ENCODE data around the gene MB21D2. TPM values are rescaled to one million over a fixed set of nuclear protein-coding genes. Genes with fewer than 3 reads are reported as not detected.

Gene MB21D2
- total RNA-seq, 1 donor from 2014 or later, result 1.7 TPM

DNA sequence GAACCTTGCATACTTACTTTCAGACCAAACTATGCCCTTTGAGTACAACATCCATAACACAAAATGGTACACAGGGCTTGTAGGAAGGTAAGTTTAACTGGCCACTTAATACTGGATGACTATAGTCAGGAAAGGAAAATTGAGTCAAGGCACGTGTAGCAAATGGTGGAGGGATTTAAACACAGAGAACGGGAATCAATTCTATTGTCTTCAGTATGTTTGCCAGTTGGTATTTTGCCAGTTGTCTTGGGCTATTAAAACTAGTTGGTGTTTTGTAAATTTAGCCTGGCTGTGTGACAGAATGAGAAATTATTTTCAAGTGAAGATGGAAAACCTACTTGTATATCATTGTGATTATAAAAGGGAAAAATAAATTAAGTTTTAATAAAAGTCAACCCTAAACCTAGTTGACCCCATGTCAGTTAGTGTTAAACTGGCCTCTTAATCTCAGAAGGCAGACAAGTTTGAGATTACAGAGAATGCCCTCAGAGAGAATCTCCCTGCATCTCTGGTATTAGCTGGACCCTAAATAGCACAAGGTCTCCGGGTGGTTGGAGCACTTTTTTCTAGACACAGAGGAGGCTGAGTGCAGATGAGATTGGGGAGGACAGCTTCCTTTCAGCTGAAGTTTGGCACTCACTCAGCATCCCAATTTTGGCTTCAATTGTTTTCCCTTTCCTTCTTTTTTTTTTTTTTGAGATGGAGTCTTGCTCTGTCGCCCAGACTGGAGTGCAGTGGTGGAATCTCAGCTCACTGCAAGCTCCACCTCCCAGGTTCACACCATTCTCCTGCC lies 91.2 kb downstream of the MB21D2 start:
- intact Hi-C loops (cut with DNase I), result no loop called here
- DNase-seq, result no peak
- no peak for ATAC-seq (ENCODE audit: poor library complexity)

DNA sequence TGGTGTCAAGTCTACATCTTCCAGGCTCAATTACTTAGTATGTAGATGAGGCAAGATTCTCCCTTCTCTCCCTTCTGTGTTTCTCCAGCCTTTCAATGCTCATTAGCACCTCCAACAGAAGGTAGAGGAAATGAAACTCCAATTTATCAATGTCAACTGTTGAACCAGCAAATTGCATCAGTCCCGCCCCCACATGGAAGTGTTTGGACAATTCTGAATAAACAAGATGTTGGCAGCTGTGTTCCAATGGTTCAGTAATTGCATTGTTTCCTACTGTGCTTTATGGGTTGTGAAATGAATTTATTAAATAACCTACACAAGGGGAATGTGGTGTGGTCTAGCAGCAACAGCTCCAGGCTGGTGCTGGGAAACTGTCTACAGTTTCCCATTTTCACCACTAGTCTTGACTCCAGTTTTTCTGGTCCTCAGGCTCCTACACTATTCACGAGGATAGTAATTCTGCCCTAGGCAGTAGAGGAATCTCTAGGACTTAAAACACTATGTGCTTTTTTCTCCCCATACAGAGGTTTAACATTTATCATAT lies 91.9 kb downstream of the MB21D2 start:
- ATAC-seq (ENCODE audit: poor library complexity) (peak; percentile 19), DNase-seq (no peak)
- intact Hi-C loops (cut with DNase I), result no loop called here

DNA sequence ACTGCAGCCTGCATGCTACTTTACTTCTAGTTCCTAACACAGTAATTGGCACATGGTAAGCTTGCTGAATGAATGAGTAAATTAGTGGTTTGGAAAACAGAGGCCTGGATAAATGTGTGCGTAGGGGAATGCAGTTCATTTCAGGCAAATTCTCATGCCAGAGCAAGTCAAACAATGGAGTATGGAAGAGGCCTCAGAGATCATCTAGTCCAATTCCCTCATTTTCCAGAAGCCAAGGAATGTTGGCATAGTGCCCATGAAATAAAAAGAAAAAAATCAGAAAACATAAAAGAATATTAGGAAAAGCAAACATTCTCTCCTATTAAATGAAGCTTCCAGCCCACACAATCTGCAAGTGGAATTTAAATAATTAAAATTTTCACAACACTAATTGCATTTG lies 92.4 kb downstream of the MB21D2 start:
- DNase-seq, result no peak
- intact Hi-C loops (cut with DNase I), result no loop called here
- peak; percentile 60 for ATAC-seq (ENCODE audit: poor library complexity)

DNA sequence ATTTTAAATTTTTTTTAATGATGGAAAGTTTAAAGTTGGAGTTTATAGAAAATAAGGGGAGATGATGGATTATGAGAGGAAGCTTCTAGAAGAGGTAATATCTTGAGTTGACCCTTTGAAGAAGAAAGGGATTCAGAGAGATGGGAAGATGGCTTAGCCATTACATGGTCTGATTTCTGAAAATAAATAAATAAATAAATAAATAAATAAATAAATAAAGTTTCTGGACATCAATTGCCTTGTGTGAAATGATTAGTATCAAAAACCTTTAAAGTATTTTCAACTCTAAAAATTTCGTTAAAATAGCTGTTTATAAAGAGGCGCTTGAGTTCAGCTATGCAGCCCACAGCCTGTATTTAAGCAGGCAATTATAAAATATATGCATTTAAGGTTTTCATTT lies 93.3 kb downstream of the MB21D2 start:
- no peak for DNase-seq
- no peak for ATAC-seq (ENCODE audit: poor library complexity)
- intact Hi-C loops (cut with DNase I), result no loop called here

DNA sequence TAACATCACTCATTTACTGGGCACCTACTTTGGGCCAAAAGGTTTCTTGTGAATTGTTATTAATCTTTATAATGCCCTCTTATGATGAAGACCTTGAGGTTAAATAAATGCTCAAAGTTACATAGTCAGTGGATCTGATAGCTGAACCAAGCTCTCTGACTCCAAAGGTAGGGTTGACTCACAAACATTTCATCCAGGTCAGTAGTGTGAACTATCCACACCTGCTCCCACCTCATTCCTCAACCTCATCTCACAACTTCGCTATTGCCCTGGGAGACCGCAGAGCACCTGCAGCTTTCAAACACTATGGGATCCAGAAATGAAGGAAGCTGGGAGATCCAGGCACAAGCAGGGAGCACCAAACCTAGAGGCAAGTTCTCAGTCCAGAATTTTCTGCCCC lies 96.5 kb downstream of the MB21D2 start:
- no peak for ATAC-seq (ENCODE audit: poor library complexity)
- intact Hi-C loops (cut with DNase I), result no loop called here
- DNase-seq, result no peak

DNA sequence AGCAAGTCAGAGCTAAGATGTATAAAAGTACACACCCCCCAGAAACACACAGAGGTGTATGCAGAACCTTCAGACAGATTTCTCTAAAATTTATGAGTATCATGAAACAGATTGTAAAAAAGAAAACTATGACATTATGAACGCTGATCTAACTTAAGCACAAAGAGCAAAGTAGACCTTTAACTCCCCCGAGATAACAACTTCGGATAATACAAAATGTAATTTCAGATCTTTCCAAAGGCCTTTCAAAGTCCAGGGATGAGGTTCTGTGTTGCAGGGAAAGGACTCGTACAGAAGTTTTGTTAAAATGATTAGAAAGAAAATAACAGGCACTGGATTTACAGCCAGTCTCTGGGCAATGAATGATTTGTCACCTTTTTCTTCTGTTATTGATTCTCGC lies 97.5 kb downstream of the MB21D2 start:
- intact Hi-C loops (cut with DNase I), result no loop called here
- ATAC-seq (ENCODE audit: poor library complexity), result no peak
- no peak for DNase-seq

DNA sequence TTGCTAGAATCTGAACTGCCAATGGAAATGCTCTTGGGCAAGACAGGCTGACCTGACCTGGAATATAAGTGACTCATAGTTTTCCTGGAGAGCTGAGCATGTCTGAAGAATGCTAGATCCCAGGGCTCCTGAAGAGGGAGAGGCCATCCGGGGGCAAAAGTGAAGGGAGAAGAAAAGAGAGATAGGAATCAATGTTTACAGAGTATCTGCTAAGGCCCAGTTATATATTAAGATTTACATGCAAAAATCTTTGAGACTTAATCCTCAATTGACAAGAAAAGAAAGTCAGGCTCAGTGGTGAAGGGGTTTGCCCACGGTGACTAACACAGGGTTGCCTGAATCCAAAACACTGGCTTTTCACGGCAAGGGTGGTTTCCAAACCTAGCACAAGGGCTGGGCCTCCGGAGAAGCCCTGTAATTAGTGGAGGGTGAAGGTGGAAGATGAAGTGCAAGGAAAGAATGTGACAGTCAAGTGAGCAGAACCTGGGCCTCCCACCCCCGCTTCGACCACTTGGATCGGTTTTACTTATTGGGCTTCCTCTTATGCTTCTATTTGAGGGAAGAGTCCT lies 98.6 kb downstream of the MB21D2 start:
- DNase-seq (no peak), ATAC-seq (ENCODE audit: poor library complexity) (peak; percentile 54)
- intact Hi-C loops (cut with DNase I), result loop anchor here (10.0 kb wide), 1 partner anchor 96 kb away; the partner anchor contains the start of gene MB21D2

DNA sequence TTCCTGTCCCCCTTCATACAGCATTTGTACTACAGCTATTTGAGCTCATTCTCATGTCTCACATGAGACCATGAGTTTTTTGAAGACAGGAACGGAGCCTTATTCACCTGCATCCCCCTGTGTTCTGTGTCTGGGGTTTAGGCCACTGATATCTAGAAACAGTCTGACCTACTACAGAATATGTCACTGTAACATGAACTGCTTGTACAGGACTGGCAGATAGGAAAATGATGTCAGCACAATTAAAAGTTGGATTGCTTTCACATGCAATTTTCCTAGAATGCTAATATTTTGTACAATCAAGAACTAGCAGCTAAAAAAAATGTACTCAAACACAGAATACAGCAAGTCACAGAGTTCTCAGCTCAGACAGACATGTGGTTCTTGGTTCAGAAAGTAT lies 99.5 kb downstream of the MB21D2 start:
- no peak for DNase-seq
- intact Hi-C loops (cut with DNase I), result loop anchor here (10.0 kb wide), 1 partner anchor 97 kb away; the partner anchor contains the start of gene MB21D2
- ATAC-seq (ENCODE audit: poor library complexity), result no peak

DNA sequence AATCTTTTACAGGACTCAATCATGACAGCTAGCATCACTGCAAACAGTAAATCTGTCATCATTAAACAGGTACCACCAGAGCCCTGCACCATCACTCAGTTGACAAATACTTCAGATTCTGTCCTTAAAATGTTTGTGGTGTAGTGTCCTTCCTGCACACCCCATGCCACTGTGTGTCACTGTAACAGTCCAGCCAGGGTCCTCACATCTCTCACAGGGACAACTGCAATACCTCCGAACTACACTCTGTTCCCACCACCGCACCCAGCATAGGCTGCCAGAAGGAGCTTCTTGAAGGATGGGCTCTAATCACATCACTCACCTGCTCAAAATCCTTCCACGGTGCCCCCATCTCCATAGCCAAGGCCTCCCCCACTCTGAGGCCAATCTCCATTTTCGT lies 100.2 kb downstream of the MB21D2 start:
- ATAC-seq (ENCODE audit: poor library complexity) (no peak), DNase-seq (no peak)
- intact Hi-C loops (cut with DNase I), result loop anchor here (2.0 to 10.0 kb wide), 2 partner anchors 97 to 223 kb away; partner anchors contain the start of gene MB21D2

DNA sequence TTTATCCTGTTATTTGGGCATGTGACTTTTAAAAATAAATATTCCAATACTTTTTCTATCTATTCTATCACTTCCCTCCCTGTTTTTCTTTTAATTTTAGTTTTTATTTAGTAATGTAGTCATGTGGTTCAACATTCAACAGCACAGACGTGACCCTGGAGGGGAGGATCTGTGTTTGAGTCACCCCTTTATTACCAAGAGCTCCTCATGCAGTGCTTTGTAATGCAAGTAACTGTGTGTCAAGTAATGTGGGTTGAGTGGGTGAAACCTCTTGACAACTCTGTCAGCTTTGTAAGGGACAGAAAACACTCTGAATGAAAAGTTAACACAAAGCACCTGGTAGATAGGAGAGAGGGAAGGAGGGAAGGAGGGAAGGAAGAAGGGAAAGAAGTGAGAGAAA lies 100.6 kb downstream of the MB21D2 start:
- ATAC-seq (ENCODE audit: poor library complexity) (no peak), DNase-seq (no peak)
- intact Hi-C loops (cut with DNase I), result loop anchor here (2.0 to 10.0 kb wide), 2 partner anchors 98 to 224 kb away; partner anchors contain the start of gene MB21D2

DNA sequence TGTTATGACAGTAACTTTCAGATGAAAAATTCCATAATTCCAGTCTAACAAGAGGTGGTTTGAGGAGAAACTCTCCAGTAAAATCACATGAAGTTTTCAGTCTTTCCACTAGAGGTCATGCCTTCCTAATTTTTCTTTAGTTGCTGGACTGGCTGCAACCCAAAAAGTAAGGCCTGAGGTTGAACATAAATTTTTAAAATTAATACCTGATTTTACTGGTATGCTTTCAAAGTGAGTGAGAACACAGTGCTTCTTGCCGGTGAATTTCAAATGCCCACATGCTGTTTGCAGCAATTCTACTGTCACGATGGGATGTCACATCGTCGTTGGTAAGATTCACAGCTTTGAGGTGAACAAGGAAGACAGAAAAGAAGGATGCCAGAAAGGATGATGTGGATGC lies 101.3 kb downstream of the MB21D2 start:
- no peak for DNase-seq
- peak; percentile 49 for ATAC-seq (ENCODE audit: poor library complexity)
- intact Hi-C loops (cut with DNase I), result loop anchor here (2.0 to 10.0 kb wide), 2 partner anchors 98 to 224 kb away; partner anchors contain the start of gene MB21D2

DNA sequence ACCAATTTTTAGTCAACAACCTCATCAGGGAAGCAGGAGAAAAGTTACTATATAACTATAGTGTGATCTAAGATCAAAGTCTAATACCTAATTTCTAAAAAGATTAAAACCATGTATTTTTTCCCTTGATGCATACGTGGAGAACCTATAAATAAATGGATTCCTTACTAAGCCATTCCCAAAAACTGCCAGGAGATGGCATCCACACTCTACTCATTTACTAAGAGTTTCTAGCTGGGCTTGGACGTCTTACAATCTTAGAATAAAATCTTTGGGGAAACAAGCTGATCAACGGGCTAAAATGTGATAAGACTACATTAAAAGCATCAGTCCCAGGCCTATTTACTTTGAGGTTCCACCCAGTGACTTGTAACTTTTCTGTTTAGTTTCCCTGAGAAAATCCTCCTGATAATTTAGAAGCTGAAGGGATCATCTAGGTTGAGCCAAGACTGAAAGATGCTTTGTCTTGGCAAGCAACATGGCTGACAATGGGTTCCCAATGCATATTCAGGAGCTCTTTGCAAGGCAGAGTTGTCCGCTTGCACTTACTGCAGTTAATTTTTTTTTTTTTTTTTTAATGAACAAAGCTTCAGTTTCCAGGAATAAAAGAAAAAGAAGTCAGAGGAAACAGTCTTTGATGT lies 104.8 kb downstream of the MB21D2 start:
- ATAC-seq (ENCODE audit: poor library complexity) (peak; percentile 73), DNase-seq (no peak)
- intact Hi-C loops (cut with DNase I), result loop anchor here (5.0 to 10.0 kb wide), 2 partner anchors 102 to 759 kb away; partner anchors contain the start of gene MB21D2

DNA sequence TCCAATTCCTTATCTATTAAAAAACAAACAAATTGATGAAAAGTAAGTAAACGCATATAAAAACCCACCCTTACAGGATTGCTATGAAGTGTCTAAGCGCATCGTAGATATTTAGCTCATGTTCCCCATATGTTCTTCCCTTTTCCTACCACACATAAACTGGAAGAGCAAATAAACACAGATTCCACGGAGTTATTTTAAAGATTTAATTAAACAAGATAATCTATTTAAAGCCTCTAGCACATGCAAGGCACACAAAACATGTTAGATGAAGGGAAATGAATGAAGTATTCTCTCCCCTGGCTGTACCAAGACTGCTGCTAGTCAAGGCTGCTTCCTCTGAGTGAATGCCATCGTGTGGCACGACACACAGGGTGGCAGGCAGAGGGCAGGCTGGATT lies 111.9 kb downstream of the MB21D2 start:
- intact Hi-C loops (cut with DNase I), result no loop called here
- no peak for ATAC-seq (ENCODE audit: poor library complexity)
- no peak for DNase-seq

DNA sequence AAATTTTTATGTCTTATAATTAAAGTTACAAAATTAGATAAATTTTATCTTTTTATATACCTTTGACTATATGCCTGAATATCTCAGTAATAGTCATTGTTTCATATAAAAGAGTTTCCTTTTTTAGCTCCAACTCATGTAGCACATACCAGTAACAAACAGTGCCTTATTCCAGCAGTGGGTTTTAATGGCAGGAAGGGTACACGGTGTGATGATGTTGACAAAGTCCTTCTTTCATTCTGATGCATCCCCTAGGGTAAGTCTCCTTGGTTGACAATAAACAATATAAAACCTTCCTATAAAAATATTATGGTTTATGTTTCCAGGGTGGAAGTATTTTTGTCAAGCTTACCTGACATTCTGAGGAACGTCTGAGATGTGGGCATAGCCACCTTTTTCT lies 113.2 kb downstream of the MB21D2 start:
- intact Hi-C loops (cut with DNase I), result loop anchor here (5.0 kb wide), 1 partner anchor 337 kb away; no protein-coding TSS in a partner anchor
- DNase-seq (no peak), ATAC-seq (ENCODE audit: poor library complexity) (no peak)

DNA sequence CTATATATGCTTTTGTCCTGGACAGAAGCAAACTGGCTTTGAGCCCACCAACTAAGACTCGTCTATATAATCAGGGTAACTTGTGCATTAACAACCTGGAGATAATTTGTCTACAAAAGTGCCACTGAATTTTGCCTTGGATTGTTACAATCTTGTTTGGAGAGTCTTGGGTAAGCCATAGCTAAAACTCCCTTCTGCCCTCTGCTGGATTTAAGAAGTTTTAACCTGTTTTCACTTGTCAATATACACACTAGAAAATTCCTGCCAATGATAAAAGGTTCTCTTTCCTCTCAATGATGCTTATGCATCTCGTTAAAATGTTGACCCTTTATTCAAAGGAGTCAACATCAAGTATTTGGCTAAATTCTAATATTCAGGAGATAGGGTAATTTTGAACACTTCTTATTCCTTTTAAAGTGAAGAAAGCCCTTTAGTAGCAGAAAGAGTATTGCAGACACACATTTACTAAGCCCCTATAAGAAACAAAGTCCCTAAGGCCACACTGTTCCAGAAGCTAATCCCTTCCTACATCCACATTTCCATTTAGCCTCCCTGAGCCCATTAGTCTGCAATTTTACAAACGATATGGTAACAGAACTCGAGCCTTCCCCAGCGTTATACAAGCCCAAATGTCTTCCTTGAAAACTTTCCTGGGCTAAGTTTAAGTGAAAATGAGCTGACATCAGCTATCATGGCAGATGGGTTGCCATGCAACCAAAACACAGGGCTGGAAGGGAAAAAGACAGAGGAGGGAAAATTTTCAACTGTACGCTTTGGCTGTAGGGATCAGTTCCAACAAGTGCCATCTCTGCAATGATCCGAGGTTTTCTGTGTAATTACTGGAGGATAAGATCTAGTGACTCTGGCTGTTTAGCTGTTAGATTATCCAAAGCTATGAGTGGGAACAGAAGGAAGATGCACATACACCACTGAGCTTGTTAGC lies 114.4 kb downstream of the MB21D2 start:
- intact Hi-C loops (cut with DNase I), result loop anchor here (2.0 to 5.0 kb wide), 2 partner anchors 236 to 336 kb away; no protein-coding TSS in a partner anchor
- ATAC-seq (ENCODE audit: poor library complexity), result peak; percentile 78

DNA sequence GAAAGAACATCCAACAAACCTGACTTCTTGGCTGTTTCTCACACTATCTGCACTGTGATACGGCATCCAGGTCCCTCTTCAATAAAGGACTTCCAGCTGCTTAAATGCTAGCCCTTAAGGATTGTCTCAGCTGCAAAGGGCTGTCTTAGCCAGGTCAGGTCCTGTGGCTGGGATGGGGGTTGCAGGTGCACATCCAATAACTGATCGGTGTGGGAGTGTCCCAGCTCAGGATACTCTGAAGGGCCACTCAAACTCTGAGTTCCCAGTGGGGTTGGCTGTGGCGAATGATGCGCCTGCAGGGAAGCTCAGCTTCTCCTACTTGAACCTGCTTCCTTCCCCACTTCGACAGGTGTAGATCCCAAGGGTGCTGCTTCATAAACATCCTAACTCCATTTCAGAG lies 115.7 kb downstream of the MB21D2 start:
- intact Hi-C loops (cut with DNase I), result loop anchor here (2.0 to 5.0 kb wide), 2 partner anchors 235 to 335 kb away; no protein-coding TSS in a partner anchor
- ATAC-seq (ENCODE audit: poor library complexity), result peak; percentile 18
- no peak for DNase-seq

More for the DNA sequence above, 114.4 kb downstream of the MB21D2 start:
- no peak for DNase-seq

DNA sequence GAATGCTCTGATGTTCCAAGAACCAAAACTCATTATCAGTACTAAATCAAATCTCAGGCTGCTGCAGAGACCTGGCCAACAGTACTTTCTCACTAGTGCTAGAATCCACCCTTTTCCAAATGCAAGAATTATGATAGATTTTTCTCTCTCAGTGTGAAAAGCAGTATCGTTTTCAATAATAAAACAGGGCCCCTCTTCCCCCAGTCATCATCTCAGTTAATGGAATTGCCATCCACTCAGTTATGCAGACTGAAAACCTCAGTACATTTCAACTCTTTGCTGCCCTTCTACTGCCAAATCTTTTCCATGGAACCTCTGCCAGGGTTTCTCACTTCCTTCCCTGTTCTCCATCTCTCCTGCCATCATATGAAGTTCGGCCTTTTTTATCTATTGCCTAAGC lies 117.9 kb downstream of the MB21D2 start:
- no peak for ATAC-seq (ENCODE audit: poor library complexity)
- intact Hi-C loops (cut with DNase I), result loop anchor here (5.0 kb wide), 1 partner anchor 332 kb away; no protein-coding TSS in a partner anchor
- no peak for DNase-seq

DNA sequence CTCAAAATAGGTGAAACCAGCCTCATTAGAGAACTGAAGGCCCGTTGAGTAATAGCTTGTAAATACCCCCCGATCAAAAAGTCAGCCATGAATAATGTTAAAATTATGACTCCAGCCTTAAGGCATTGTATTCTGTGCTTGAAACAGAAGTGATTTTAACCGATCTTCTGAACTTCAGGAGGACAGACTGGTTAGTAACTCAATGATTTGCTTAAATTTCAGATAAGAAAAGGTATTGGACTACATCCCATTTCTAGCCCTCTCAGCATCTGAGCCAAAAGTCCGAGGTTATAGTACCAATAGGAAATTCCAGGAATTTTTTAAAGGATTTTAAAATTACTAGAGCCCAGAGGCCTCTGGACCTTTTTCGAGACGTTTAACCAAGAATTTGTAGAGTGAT lies 122.6 kb downstream of the MB21D2 start:
- intact Hi-C loops (cut with DNase I), result no loop called here
- DNase-seq, result no peak
- no peak for ATAC-seq (ENCODE audit: poor library complexity)

Measured in Right ventricle myocardium superior (tissue), 1 donor.